Transverse colon (tissue), 4 donors: ENCODE measurements around the gene DCAF8. TPM values are rescaled to one million over a fixed set of nuclear protein-coding genes. Genes with fewer than 3 reads are reported as not detected.

Experiments
- DNase-seq: peaks from one replicate; pipeline ENCODE4 v3.0.0-alpha.2; 2019
- H3K27ac ChIP-seq, 4 donors: fragments of 200-600 bp; sonication (generic); 2 replicates each; pipeline ENCODE4 v1.5.1; 2016 to 2018; ENCODE audit warnings: inconsistent platforms in 4 of 4
- H3K27me3 ChIP-seq: fragments of 200-600 bp; sonication (generic); 2 replicates; pipeline ENCODE4 v1.5.1; 2017; ENCODE audit warnings: inconsistent platforms
- H3K36me3 ChIP-seq, 4 donors: fragments of 200-600 bp; sonication (generic); 2 replicates each; pipeline ENCODE4 v1.5.1; 2017 to 2019; ENCODE audit warnings: inconsistent platforms in 4 of 4
- H3K4me1 ChIP-seq, 4 donors: fragments of 200-600 bp; sonication (generic); 2 replicates each; pipeline ENCODE4 v1.5.1; 2017 to 2020; ENCODE audit warnings: inconsistent platforms in 4 of 4
- H3K4me3 ChIP-seq, 4 donors: fragments of 200-600 bp; sonication (generic); 1 replicate in 1 of 4; 2 replicates in 3 of 4; pipeline versions ENCODE4 v1.5.1 to v1.6.1; 2017 to 2019; ENCODE audit warnings: inconsistent platforms in 4 of 4
- H3K9me3 ChIP-seq, 2 donors: fragments of 200-600 bp; sonication (generic); 2 replicates each; pipeline ENCODE4 v1.5.1; 2017 to 2019; ENCODE audit warnings: inconsistent platforms in 2 of 2
- EP300 ChIP-seq: sonication (generic); formaldehyde crosslinking; IDR thresholded peaks from one replicate; pipeline ENCODE4 v1.6.1; 2017; ENCODE audit warnings: antibody characterized with exemption, low read depth
- POLR2A ChIP-seq: fragments of 450-650 bp; IDR thresholded peaks from one replicate; pipeline ENCODE4 v1.6.1; 2016; ENCODE audit warnings: antibody characterized with exemption, mild to moderate bottlenecking, moderate library complexity
- POLR2AphosphoS5 ChIP-seq, 3 donors: sonication (generic); formaldehyde crosslinking; IDR thresholded peaks; one replicate each; pipeline ENCODE4 v1.6.1; 2016; ENCODE audit warnings: antibody characterized with exemption in 3 of 3
- WGBS, 2 donors: methylation state at CpG; one replicate each; pipeline ENCODE4 v1.1.5; 2018; ENCODE audit warnings: low coverage in 1 of 2; 5-methylcytosine and 5-hydroxymethylcytosine counted together
- in situ Hi-C, 4 donors: fragments of 200-750 bp; cut with MboI; loops; one replicate each; pipeline versions ENCODE4 v1.15.0 to v1.15.1; 2017; ENCODE audit warnings: low sequenced_read_pairs in 3 of 4, low pct_ligation_motif_present in 1 of 4, low pct_unique_long_range_greater_than_20kb in 1 of 4
- intact Hi-C: fragments of 100-400 bp; cut with DNase I; formaldehyde crosslinking; loops from one replicate; pipeline ENCODE4 v1.15.1; 2023; ENCODE audit warnings: low total_unique reads
- total RNA-seq, 4 donors: library from RNA; depleted of rRNA; stranded (reverse); fragments of >200 nt; gene quantifications; one replicate each; pipeline ENCODE4 v1.1.0, GENCODE V29; 2016
- TF ChIP-seq, protein P1 (sequence below), 5 experiments: fragments of 200-600 bp in 3 of 5; fragments of 450-650 bp in 2 of 5; sonication (generic) in 3 of 5; IDR thresholded peaks; 1 replicate in 2 of 5; 2 replicates in 3 of 5; pipeline ENCODE4 v1.5.1; 2016 to 2017; ENCODE audit warnings: antibody characterized with exemption in 5 of 5, inconsistent platforms in 3 of 5, mild to moderate bottlenecking in 2 of 5, moderate library complexity in 1 of 5

DCAF8 gene
- total RNA-seq, 4 donors from 2014 or later, result 128 to 279 (median 137) TPM

DNA sequence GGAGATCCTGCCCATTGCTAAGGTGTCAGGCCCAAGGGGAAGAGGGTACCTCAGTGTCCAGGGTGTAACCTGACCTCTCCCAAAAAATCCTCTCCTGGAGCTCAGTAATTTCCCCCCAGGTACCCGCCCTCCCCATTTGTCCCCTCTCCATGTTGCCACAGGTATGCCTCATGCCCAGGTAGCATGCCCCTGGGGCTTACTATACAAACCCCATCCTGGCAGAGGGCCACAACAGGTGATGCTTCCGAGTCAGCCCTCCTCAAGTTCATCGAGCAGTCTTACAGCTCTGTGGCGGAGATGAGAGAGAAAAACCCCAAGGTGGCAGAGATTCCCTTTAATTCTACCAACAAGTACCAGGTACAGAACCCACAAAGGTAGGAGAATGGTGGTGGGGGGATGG, 95.3 kb downstream of the DCAF8 start:
- H3K4me3 ChIP-seq, result no peak overlapping the region
- intact Hi-C loops, result no loop called here

DNA sequence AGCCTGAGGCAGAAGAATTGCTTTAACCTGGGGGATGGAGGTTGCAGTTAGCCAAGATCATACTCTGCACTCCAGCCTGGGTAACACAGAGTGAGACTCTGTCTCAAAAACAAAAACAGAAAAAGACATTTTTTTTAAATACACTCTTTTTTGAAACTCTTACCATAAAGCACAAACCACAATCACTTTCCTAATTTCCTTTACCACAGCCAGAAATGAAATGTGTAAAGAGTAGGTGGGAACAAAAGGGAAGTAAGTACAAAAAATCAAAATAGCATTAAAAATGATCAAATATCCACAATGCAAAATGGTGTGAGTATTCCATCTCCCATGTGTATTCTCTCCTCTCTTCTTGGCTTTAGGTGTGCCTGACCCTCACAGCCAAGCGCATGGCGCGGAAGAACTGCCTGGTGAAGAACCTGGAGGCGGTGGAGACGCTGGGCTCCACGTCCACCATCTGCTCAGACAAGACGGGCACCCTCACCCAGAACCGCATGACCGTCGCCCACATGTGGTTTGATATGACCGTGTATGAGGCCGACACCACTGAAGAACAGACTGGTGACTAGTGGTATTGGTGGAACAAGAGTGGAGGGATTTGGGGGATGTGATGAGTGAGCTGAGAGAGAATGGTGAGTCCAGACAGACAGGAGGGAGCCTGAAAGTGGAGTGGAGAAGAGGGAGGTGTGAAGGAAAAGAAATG, 96.0 kb downstream of the DCAF8 start:
- Histone ChIP-seq H3K9me3 (no peaks in the 10 kb centered on the region), H3K4me3 (no peak overlapping the region), H3K27me3 (peaks cover 3% of the 10 kb centered on the region), H3K4me1 (no peaks in the 10 kb centered on the region), H3K27ac (no peak overlapping the region), H3K36me3 (no peaks in the 10 kb centered on the region)
- TF ChIP-seq POLR2A (no peak), EP300 (no peak), POLR2AphosphoS5 (IDR thresholded peaks at IDR 0.05) (no peak)
- TF ChIP-seq, protein P1, sequence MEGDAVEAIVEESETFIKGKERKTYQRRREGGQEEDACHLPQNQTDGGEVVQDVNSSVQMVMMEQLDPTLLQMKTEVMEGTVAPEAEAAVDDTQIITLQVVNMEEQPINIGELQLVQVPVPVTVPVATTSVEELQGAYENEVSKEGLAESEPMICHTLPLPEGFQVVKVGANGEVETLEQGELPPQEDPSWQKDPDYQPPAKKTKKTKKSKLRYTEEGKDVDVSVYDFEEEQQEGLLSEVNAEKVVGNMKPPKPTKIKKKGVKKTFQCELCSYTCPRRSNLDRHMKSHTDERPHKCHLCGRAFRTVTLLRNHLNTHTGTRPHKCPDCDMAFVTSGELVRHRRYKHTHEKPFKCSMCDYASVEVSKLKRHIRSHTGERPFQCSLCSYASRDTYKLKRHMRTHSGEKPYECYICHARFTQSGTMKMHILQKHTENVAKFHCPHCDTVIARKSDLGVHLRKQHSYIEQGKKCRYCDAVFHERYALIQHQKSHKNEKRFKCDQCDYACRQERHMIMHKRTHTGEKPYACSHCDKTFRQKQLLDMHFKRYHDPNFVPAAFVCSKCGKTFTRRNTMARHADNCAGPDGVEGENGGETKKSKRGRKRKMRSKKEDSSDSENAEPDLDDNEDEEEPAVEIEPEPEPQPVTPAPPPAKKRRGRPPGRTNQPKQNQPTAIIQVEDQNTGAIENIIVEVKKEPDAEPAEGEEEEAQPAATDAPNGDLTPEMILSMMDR (IDR thresholded peaks at IDR 0.05), result no peak
- in situ Hi-C loops, result no loop called here
- 75 to 79% methylated on average over 5 to 12 of the region's 12 CpGs for WGBS, 2 donors
- DNase-seq, result no peak
- intact Hi-C loops, result no loop called here

More for the DNA sequence above, 95.3 kb downstream of the DCAF8 start:
- TF ChIP-seq, protein P1 (IDR thresholded peaks at IDR 0.05), result no peak
- TF ChIP-seq POLR2AphosphoS5 (IDR thresholded peaks at IDR 0.05) (no peak), EP300 (no peak), POLR2A (no peak)
- no peak overlapping the region for H3K27ac ChIP-seq
- peaks cover 3% of the 10 kb centered on the region for H3K27me3 ChIP-seq
- H3K4me1 ChIP-seq, result no peaks in the 10 kb centered on the region
- H3K36me3 ChIP-seq, result no peaks in the 10 kb centered on the region
- in situ Hi-C loops, result no loop called here
- DNase-seq, result no peak
- 81 to 89% methylated on average over 3 to 4 of the region's 4 CpGs for WGBS, 2 donors
- H3K9me3 ChIP-seq, result no peaks in the 10 kb centered on the region

Other genes starting within 250 kb of the DCAF8 start
- 1 to 10 TPM; 3.2 to 8.2 (median 4.9) TPM for gene PIGM, start 230.6 kb downstream of the DCAF8 start, total RNA-seq
- not detected for gene KCNJ10, start 192.4 kb downstream of the DCAF8 start, total RNA-seq
- under 1 TPM in 1 of 4 donors, not detected in 3; 0.27 TPM for gene KCNJ9, start 181.0 kb downstream of the DCAF8 start, total RNA-seq
- 10 to 100 TPM; 35.9 to 89.0 (median 49.5) TPM for gene IGSF8, start 163.9 kb downstream of the DCAF8 start, total RNA-seq
- gene ATP1A2, start 146.8 kb downstream of the DCAF8 start, total RNA-seq, result 10 to 100 TPM; 11.4 to 40.8 (median 23.1) TPM
- gene ATP1A4, start 110.9 kb downstream of the DCAF8 start, total RNA-seq, result under 1 TPM in 1 of 4 donors, not detected in 3; 0.20 TPM
- gene CASQ1, start 72.0 kb downstream of the DCAF8 start, total RNA-seq, result under 1 TPM in 2 of 4 donors, not detected in 2; 0.55 to 0.95 TPM
- gene PEA15, start 57.2 kb downstream of the DCAF8 start, total RNA-seq, result 10 to 100 TPM; 25.8 to 92.5 (median 27.3) TPM
- 10 to 100 TPM; 22.1 to 50.8 (median 32.8) TPM for gene PEX19, start 22.6 kb upstream of the DCAF8 start, total RNA-seq
- 100 to 1,000 TPM in 3 of 4 donors, 10 to 100 TPM in 1; 98.7 to 152 (median 119) TPM for gene COPA, start 80.7 kb upstream of the DCAF8 start, total RNA-seq
- 100 to 1,000 TPM in 1 of 4 donors, 10 to 100 TPM in 3; 30.6 to 101 (median 67.3) TPM for gene NCSTN, start 80.8 kb upstream of the DCAF8 start, total RNA-seq
- not detected for gene NHLH1, start 104.5 kb upstream of the DCAF8 start, total RNA-seq
- gene VANGL2, start 138.0 kb upstream of the DCAF8 start, total RNA-seq, result 1 to 10 TPM in 3 of 4 donors, under 1 TPM in 1; 0.20 to 3.7 (median 2.7) TPM